K562 (cell line): ENCODE measurements around the gene MAP3K7CL. TPM values are rescaled to one million over a fixed set of nuclear protein-coding genes. Genes with fewer than 3 reads are reported as not detected.

Source experiments
- ARNT ChIP-seq, 2 experiments: fragments of 450-650 bp; IDR thresholded peaks; 2 replicates each; pipeline ENCODE4 v1.6.1; 2016; ENCODE audit warnings: mild to moderate bottlenecking in 1 of 2
- ERF ChIP-seq: fragments of 450-650 bp; formaldehyde crosslinking; IDR thresholded peaks from 2 replicates; pipeline ENCODE4 v1.4.0; 2020; ENCODE audit warnings: mild to moderate bottlenecking, mixed read lengths
- FOS ChIP-seq: IDR thresholded peaks from 3 replicates; pipeline ENCODE4 v1.6.1; 2011; ENCODE audit not compliant: insufficient read length; ENCODE audit errors: extremely low read depth
- JUN ChIP-seq, 2 experiments: sonication (generic) in 1 of 2; formaldehyde crosslinking in 1 of 2; IDR thresholded peaks; 2 replicates each; pipeline versions ENCODE4 v1.6.1 to v1.8.0; 2012 to 2022; ENCODE audit warnings: borderline replicate concordance in 2 of 2, mild to moderate bottlenecking in 2 of 2, improper control_type of control experiment in 1 of 2, low read depth in 1 of 2, low read length in 1 of 2, missing genetic modification reagents in 1 of 2
- MEF2A ChIP-seq: IDR thresholded peaks from 2 replicates; pipeline ENCODE4 v1.6.1; 2011; ENCODE audit warnings: low read depth, mild to moderate bottlenecking, low read length, moderate library complexity; ENCODE audit not compliant: control insufficient read depth
- MEF2D ChIP-seq: conservative IDR thresholded peaks from 2 replicates; pipeline ENCODE4 v1.6.1; 2016; ENCODE audit warnings: low read depth, missing genetic modification characterization, missing compliant biosample characterization
- MTA3 ChIP-seq: fragments of 450-650 bp; formaldehyde crosslinking; IDR thresholded peaks from 2 replicates; pipeline ENCODE4 v1.6.1; 2017; ENCODE audit warnings: mild to moderate bottlenecking, borderline replicate concordance
- NR0B1 ChIP-seq: fragments of 450-650 bp; IDR thresholded peaks from one replicate; pipeline ENCODE4 v1.6.1; 2018; ENCODE audit warnings: mild to moderate bottlenecking, moderate library complexity; ENCODE audit not compliant: partially characterized antibody
- NR2C2 ChIP-seq, 2 experiments: fragments of 200-800 bp in 1 of 2; sonication (Bioruptor generic) in 1 of 2; sonication (generic) in 1 of 2; formaldehyde crosslinking in 1 of 2; IDR thresholded peaks; 2 replicates each; pipeline versions ENCODE4 v1.6.1 to v1.8.0; 2016 to 2022; ENCODE audit warnings: mild to moderate bottlenecking in 1 of 2, missing compliant biosample characterization in 1 of 2, missing genetic modification characterization in 1 of 2, missing genetic modification reagents in 1 of 2
- NRF1 ChIP-seq, 2 experiments: fragments of 450-650 bp; IDR thresholded peaks in 1 of 2; conservative IDR thresholded peaks in 1 of 2; 2 replicates each; pipeline ENCODE4 v1.6.1; 2014; ENCODE audit warnings: mild to moderate bottlenecking in 2 of 2
- RBM25 ChIP-seq: fragments of 200-400 bp; formaldehyde crosslinking; IDR thresholded peaks from 2 replicates; pipeline ENCODE4 v1.6.1; 2018; ENCODE audit warnings: low read length, low read depth, moderate library complexity; ENCODE audit not compliant: severe bottlenecking
- RUNX1 ChIP-seq: sonication (generic); IDR thresholded peaks from 2 replicates; pipeline ENCODE4 v1.6.1; 2016; ENCODE audit warnings: antibody characterized with exemption, low read depth
- TBL1XR1 ChIP-seq, 2 experiments: IDR thresholded peaks; 2 replicates each; pipeline ENCODE4 v1.6.1; 2012; ENCODE audit warnings: improper control_type of control experiment in 2 of 2, low read length in 2 of 2, mild to moderate bottlenecking in 1 of 2
- ZBTB1 ChIP-seq: sonication (generic); formaldehyde crosslinking; IDR thresholded peaks from 2 replicates; pipeline ENCODE4 v1.8.1; 2023; ENCODE audit warnings: missing genetic modification reagents, low read depth, mild to moderate bottlenecking, borderline replicate concordance
- ZBTB26 ChIP-seq: fragments of 450-650 bp; formaldehyde crosslinking; IDR thresholded peaks from 2 replicates; pipeline ENCODE4 v1.4.0; 2022; ENCODE audit warnings: missing genetic modification characterization
- ZFX ChIP-seq: sonication (generic); formaldehyde crosslinking; IDR thresholded peaks from 2 replicates; pipeline ENCODE4 v1.8.0; 2022; ENCODE audit warnings: mild to moderate bottlenecking, missing genetic modification reagents, moderate library complexity
- ZNF644 ChIP-seq: fragments of 200-800 bp; sonication (Bioruptor generic); IDR thresholded peaks from 2 replicates; pipeline ENCODE4 v1.6.1; 2016; ENCODE audit warnings: low read depth, missing genetic modification characterization, missing compliant biosample characterization
- polyA plus RNA-seq, 8 experiments: library from polyadenylated mRNA; depleted of rRNA in 4 of 8; stranded (reverse) in 5 of 8; unstranded in 3 of 8; fragments of >200 nt; fragmentation: Nextera tagmentation in 2 of 8; fragmentation: Illumina TruSeq in 1 of 8; extraction: Ambion mirVana in 2 of 8; extraction: Trizol in 1 of 8; gene quantifications; 2 replicates each; pipeline versions ENCODE4 v1.2.1 to v1.2.3, GENCODE V29; 2011 to 2014; ENCODE audit warnings: inconsistent platforms in 1 of 8, missing spikeins in 1 of 8
- total RNA-seq, 7 experiments: library from RNA; depleted of rRNA in 6 of 7; stranded (reverse); fragments of >200 nt in 6 of 7; fragmentation: Illumina TruSeq in 2 of 7; extraction: Trizol in 2 of 7; gene quantifications; 2 replicates each; pipeline versions ENCODE4 v1.2.1 to v1.2.3, GENCODE V29; 2011 to 2021; ENCODE audit warnings: low replicate concordance in 1 of 7
- TF ChIP-seq, protein P1 (sequence below), 2 experiments: IDR thresholded peaks; 2 replicates each; pipeline ENCODE4 v1.6.1; 2011; ENCODE audit warnings: borderline replicate concordance in 1 of 2, control low read depth in 1 of 2, low read depth in 1 of 2, low read length in 1 of 2, mild to moderate bottlenecking in 1 of 2, mixed read lengths in 1 of 2, moderate library complexity in 1 of 2; ENCODE audit not compliant: insufficient read depth in 1 of 2, insufficient read length in 1 of 2, poor library complexity in 1 of 2, severe bottlenecking in 1 of 2; ENCODE audit errors: extremely low read depth in 1 of 2
- TF ChIP-seq, protein P2 (sequence below): fragments of 200-400 bp; formaldehyde crosslinking; IDR thresholded peaks from 2 replicates; pipeline ENCODE4 v1.6.1; 2017; ENCODE audit warnings: mild to moderate bottlenecking, low read depth, low read length, moderate library complexity
- TF ChIP-seq, protein P3 (sequence below): fragments of 450-650 bp; IDR thresholded peaks from 2 replicates; pipeline ENCODE4 v1.6.1; 2017; ENCODE audit warnings: mild to moderate bottlenecking, moderate library complexity

MAP3K7CL gene
- total and polyA plus RNA-seq, 9 of the 15 experiments (the other 6 are each of a cell fraction or from before 2014, with no cell fraction given): 0.13 to 0.15 (median 0.14) TPM; not detected in 6

- TF ChIP-seq FOS (peak; percentile 25), ERF (CRISPR knock-in tag) (no peak), MTA3 (no peak), JUN (IDR thresholded peaks at IDR 0.05; ENCODE audit: borderline replicate concordance, low read depth, low read length) (peak; percentile 94), JUN (CRISPR knock-in tag; IDR thresholded peaks at IDR 0.05; ENCODE audit: borderline replicate concordance) (no peak), ARNT (IDR thresholded peaks at IDR 0.05) (peak in 1 of 2 experiments; percentile 50; a peak in 1 of 4 replicates), RBM25 (no peak), MEF2A (no peak), NR0B1 (no peak), NRF1 (conservative IDR thresholded peaks at IDR 0.05 in 1 of 2, IDR thresholded peaks at IDR 0.05 in 1 of 2) (no peak), ZNF644 (tag) (no peak), ZBTB26 (CRISPR knock-in tag) (no peak), NR2C2 (CRISPR knock-in tag; IDR thresholded peaks at IDR 0.05) (no peak), NR2C2 (tag; IDR thresholded peaks at IDR 0.05) (no peak), TBL1XR1 (IDR thresholded peaks at IDR 0.05; ENCODE audit: low read length in 2 of 2) (no peak), ZBTB1 (CRISPR knock-in tag) (no peak), ZFX (no peak), MEF2D (tag) (0 out of 2 replicates have a peak, but pooled peaks have one; percentile 46), RUNX1 (no peak)
- TF ChIP-seq, protein P1, sequence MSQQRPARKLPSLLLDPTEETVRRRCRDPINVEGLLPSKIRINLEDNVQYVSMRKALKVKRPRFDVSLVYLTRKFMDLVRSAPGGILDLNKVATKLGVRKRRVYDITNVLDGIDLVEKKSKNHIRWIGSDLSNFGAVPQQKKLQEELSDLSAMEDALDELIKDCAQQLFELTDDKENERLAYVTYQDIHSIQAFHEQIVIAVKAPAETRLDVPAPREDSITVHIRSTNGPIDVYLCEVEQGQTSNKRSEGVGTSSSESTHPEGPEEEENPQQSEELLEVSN (IDR thresholded peaks at IDR 0.05; ENCODE audit: borderline replicate concordance in 1 of 2, extremely low read depth in 1 of 2, insufficient read depth in 1 of 2, insufficient read length in 1 of 2, low read depth in 1 of 2, low read length in 1 of 2, poor library complexity in 1 of 2, severe bottlenecking in 1 of 2): no peak
- TF ChIP-seq, protein P2, sequence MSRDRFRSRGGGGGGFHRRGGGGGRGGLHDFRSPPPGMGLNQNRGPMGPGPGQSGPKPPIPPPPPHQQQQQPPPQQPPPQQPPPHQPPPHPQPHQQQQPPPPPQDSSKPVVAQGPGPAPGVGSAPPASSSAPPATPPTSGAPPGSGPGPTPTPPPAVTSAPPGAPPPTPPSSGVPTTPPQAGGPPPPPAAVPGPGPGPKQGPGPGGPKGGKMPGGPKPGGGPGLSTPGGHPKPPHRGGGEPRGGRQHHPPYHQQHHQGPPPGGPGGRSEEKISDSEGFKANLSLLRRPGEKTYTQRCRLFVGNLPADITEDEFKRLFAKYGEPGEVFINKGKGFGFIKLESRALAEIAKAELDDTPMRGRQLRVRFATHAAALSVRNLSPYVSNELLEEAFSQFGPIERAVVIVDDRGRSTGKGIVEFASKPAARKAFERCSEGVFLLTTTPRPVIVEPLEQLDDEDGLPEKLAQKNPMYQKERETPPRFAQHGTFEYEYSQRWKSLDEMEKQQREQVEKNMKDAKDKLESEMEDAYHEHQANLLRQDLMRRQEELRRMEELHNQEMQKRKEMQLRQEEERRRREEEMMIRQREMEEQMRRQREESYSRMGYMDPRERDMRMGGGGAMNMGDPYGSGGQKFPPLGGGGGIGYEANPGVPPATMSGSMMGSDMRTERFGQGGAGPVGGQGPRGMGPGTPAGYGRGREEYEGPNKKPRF: no peak
- TF ChIP-seq, protein P3, sequence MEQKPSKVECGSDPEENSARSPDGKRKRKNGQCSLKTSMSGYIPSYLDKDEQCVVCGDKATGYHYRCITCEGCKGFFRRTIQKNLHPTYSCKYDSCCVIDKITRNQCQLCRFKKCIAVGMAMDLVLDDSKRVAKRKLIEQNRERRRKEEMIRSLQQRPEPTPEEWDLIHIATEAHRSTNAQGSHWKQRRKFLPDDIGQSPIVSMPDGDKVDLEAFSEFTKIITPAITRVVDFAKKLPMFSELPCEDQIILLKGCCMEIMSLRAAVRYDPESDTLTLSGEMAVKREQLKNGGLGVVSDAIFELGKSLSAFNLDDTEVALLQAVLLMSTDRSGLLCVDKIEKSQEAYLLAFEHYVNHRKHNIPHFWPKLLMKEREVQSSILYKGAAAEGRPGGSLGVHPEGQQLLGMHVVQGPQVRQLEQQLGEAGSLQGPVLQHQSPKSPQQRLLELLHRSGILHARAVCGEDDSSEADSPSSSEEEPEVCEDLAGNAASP: no peak
Measured at GRCh38 chr21:29217818-29218291, 87.4 kb downstream of the MAP3K7CL start (continued).
